GM21717 (cell line): ENCODE results near the gene OR10A2.
A peak's percentile ranks its signal among the peaks of the same experiment; 100 is the strongest.
"Not testable (repeated sequence)": the region's sequence is repeated elsewhere in the genome, so short reads cannot be mapped to it uniquely, and the experiment has no call there.

Experiments used
- ATAC-seq: cut with Tn5 transposase; IDR thresholded peaks from one replicate; pipeline ENCODE4 v1.9.1; 2021; ENCODE audit warnings: mild to moderate bottlenecking, moderate library complexity; ENCODE audit not compliant: unreplicated experiment

Gene OR10A2, protein sequence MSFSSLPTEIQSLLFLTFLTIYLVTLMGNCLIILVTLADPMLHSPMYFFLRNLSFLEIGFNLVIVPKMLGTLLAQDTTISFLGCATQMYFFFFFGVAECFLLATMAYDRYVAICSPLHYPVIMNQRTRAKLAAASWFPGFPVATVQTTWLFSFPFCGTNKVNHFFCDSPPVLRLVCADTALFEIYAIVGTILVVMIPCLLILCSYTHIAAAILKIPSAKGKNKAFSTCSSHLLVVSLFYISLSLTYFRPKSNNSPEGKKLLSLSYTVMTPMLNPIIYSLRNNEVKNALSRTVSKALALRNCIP

GRCh38 chr11:6862961-6863360 lies at the start of gene OR10A2:
Gene OR10A2 (plus strand): TSS chr11:6863057. CDS start chr11:6869755, 6,698 bp downstream.
- ATAC-seq, result no peak

GRCh38 chr11:6813656-6814055 lies 49.2 kb upstream of the OR10A2 start:
- ATAC-seq, result no peak

GRCh38 chr11:6817694-6818093 lies 45.2 kb upstream of the OR10A2 start:
- no peak for ATAC-seq

GRCh38 chr11:6818967-6819366 lies 43.9 kb upstream of the OR10A2 start:
- no peak for ATAC-seq

- no peak for ATAC-seq
These were observed 38.6 kb upstream of the OR10A2 start for GRCh38 chr11:6824136-6824823.

DNA sequence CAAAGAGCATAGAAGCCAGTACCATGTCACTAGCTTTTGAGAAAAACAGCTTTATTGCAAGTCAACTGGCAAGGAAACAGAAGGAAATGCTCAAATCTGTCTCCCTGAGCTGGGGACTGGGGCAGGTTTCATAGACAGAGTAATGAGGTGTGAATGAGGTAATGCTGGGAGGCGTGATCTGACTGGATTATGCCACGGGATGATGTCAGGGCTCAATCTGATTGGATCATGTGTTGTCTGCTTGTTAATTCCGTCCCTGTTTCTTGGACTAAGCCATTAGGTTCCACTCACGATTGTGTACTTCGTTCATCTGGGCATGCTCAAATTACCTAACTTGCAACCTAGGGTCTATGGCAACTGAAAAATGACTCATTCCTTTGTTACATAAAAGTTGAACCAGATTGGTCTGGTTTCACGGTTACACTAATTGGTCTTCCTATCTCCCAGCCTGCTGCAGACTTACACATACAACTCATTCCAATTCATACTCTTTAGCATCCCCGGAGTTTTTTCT lies 37.6 kb upstream of the OR10A2 start:
- ATAC-seq, result no peak

DNA sequence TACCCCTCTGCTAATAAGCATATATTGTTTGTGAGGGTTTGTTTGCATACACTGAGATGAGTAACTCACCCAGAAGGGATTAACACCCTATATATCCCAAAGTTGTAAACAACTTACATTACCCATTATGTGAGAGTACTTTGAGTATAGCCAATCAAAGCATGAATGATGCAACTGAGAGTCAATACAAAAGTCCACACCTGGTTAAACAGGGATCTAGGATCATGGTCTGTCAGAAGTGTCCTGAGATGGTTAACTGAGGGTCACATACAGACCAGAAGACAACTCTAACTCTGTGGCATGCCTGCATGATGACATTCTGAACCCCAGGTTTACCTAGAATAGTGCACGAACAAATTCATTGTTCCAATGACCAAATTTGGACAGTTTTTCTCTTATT lies 34.8 kb upstream of the OR10A2 start:
- ATAC-seq, result no peak

- ATAC-seq, result no peak
These were observed 29.5 kb upstream of the OR10A2 start for GRCh38 chr11:6833356-6833755.

DNA sequence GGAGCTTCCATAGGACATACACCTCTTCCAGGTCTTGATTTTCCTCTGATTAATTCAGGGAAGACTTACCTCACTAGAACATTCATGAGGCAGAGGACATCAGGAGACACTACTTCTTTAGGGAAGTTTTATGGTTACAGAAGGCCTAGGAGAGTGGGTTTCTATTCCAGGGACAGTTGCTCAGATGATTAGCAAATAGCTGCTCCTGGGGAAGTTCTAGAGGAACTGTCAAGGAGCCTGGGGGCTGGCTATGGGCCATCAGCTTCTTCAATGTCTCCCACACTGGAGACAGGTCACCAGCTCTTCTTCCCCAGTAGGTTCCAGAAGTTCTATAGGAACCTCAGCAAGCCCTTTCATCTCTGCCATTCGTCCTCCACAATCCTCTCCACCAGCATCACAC lies 28.8 kb upstream of the OR10A2 start:
- no peak for ATAC-seq

DNA sequence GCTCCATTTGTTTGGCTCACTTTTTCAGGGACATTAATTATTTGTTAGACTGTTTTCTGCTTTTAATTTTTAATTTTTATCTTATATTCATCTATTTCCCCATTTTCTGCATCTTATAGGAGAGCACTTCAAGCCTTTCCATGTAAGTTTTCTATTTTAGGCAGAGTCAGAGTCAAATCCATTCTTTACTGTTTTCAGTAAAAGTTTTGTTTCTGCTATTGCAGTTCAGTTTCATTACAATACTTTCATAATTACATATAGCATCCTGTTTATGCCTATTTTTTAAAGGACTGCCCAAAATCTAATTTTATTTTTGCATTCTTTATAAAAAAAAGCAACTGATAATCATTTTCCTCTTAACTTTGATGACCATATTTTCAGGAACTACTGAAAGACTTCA lies 21.2 kb upstream of the OR10A2 start:
- ATAC-seq, result no peak

- ATAC-seq, result no peak
These were observed 19.2 kb upstream of the OR10A2 start for GRCh38 chr11:6843670-6844069.

DNA sequence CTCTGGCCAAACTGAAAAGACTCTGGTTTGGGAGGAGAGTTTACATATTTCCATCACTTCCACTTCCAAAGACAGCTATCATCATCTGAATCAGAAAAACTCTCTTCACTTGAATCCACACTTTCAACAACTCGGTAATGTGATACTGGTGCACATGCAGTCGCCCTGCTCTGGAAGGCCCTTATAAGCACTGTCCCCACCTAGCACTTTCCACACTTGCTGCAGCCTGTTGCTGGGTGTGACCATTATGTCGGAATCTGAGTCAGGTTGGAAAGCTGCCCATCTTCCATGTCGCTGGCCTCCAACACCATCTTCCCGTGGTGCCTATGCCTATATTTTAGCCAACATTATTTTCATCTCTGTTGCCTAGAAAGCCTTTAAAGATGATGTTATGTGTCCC lies 18.5 kb upstream of the OR10A2 start:
- ATAC-seq, result no peak

DNA sequence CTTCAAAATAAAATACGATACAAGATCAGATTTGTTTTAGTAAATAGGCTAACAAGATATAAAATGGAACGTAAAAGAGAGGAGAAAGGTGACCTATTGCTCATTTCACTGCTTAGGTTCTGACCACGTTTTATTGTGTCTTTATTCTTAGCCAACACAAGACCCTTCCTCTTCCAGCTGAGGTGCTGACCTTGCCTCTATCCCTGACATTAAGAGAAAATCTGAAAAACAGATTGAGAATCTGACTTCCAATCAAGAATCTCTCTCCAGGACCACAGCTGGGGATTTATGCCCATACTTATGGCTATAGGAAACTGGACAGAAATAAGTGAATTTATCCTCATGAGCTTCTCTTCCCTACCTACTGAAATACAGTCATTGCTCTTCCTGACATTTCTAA lies 17.5 kb upstream of the OR10A2 start, which contains the start of gene OR10A5:
TSS of gene OR10A5 (plus strand) at position 301 of the 400 bp plus-strand sequence. CDS start at position 301, 0 bp downstream.
- no peak for ATAC-seq

GRCh38 chr11:6850526-6850925 lies 12.3 kb upstream of the OR10A2 start:
- ATAC-seq, result no peak

GRCh38 chr11:6854801-6855200 lies 8.1 kb upstream of the OR10A2 start:
- ATAC-seq, result not testable (repeated sequence)

- no peak for ATAC-seq
These were observed 6.8 kb upstream of the OR10A2 start for GRCh38 chr11:6855971-6856541.

DNA sequence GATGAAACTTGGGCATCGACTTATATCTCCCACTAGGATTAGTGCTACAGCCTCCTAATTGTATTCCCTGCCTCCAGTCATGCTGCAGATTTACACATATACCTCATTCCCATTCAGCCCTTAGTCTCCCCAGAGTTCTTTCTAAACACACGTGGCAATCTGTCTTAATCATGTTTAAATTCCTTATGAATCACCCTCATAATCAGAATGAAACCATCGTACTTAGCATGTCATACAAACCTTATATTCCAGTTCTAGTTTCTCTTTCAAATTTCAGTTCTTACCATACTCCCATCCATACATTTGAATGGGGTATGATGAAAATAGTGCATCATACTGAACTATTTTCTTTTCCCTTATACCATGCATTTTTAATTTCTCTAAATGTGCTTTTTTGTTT lies 6.0 kb upstream of the OR10A2 start:
- ATAC-seq, result peak; percentile 91

- ATAC-seq, result no peak
These were observed 1.6 kb downstream of the OR10A2 start for GRCh38 chr11:6864438-6864837.

DNA sequence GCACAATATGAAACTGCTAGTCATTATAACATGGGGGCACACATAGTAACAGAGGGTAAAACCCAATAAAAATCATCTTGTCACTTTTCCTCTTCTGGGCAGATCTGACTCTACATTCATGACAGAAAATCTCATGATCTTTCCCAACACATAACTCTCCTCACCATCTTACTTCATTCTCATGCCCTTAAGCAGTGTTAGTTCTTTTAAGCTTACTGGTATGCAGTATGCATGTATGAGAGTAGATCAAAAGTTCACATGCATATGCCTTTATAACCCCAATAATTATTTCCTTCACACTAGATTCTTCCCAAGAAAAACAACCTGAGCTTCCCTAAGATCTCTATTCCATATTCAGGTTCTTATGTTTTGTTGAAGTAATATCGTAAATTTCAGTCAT lies 8.4 kb downstream of the OR10A2 start:
- no peak for ATAC-seq

DNA sequence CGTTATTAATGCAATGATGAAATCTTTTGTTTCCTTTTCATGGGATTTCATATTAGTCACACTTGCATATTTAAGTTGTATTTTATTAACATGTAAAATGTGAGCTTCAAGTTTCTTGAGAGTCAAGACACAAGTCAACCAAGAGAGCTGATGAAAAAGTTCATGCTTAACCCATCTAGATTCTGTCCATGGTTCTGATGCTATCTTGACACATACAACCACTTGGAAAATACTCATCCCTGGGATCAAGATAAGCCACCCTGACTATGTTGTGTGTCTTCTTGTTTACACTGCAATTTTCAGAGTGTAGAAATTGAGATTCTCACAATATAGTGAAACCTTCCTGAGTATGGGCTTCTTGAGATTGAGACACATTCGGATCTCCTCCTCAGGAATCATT lies 12.9 kb downstream of the OR10A2 start:
- no peak for ATAC-seq

DNA sequence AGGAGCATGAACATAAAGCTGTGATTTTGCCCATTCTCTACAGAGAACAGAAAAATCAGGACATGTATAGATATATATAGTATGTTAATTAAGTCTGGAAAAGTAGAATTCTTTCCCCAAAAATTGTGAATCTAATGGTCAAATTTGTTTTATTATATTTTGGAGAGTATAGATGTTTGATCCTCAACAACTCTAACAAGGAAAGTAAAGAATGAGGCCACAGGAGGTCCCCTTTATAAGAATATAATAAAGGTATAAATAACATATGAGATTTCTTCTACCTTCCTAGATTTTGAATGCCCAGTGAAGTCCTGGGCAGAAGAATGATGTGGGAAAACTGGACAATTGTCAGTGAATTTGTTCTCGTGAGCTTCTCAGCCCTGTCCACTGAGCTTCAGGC lies 13.5 kb downstream of the OR10A2 start, which contains the start of gene OR10A4:
TSS of gene OR10A4 (plus strand) at position 301 of the 400 bp plus-strand sequence. CDS start at position 324, 23 bp downstream.
- no peak for ATAC-seq

DNA sequence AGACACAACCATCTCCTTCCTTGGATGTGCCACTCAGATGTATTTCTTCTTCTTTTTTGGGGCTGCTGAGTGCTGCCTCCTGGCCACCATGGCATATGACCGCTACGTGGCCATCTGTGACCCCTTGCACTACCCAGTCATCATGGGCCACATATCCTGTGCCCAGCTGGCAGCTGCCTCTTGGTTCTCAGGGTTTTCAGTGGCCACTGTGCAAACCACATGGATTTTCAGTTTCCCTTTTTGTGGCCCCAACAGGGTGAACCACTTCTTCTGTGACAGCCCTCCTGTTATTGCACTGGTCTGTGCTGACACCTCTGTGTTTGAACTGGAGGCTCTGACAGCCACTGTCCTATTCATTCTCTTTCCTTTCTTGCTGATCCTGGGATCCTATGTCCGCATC lies 14.1 kb downstream of the OR10A2 start:
- no peak for ATAC-seq
